Keratinocyte (primary cell): Measurements from ENCODE around the gene PADI6. TPM values are rescaled to one million over a fixed set of nuclear protein-coding genes. Genes with fewer than 3 reads are reported as not detected.
A peak's percentile ranks its signal among the peaks of the same experiment; 100 is the strongest.
"Not testable (repeated sequence)": the region's sequence is repeated elsewhere in the genome, so short reads cannot be mapped to it uniquely, and the experiment has no call there.

ENCODE experiments used
- DNase-seq: peaks from one replicate; pipeline ENCODE4 v3.0.0-alpha.2; 2011; ENCODE audit warnings: low read depth, missing footprints, low spot score
- FAIRE-seq: peaks from 2 replicates; lab custom pipeline; 2011; peaks lifted over from hg19 to GRCh38; lab: Jason Lieb, UNC
- H2AFZ ChIP-seq: 2 replicates; pipeline ENCODE4 v1.6.0; 2012; ENCODE audit warnings: low read length, control low read depth, inconsistent platforms; ENCODE audit not compliant: control insufficient read depth
- H3K27ac ChIP-seq: 2 replicates; pipeline ENCODE4 v1.5.1; 2011; ENCODE audit warnings: low read length; ENCODE audit not compliant: control insufficient read depth, insufficient read depth
- H3K27me3 ChIP-seq: 3 replicates; pipeline ENCODE4 v1.6.0; 2011; ENCODE audit warnings: low read length; ENCODE audit not compliant: control insufficient read depth, insufficient read depth; ENCODE audit errors: extremely low read depth
- H3K36me3 ChIP-seq, 2 experiments: 2 replicates in 1 of 2; 3 replicates in 1 of 2; pipeline ENCODE4 v1.5.1; 2011; ENCODE audit warnings: low read length in 2 of 2, mild to moderate bottlenecking in 1 of 2; ENCODE audit not compliant: control insufficient read depth in 2 of 2, insufficient read depth in 2 of 2; ENCODE audit errors: extremely low read depth in 1 of 2
- H3K4me1 ChIP-seq: 3 replicates; pipeline ENCODE4 v1.5.1; 2011; ENCODE audit warnings: low read length; ENCODE audit not compliant: control insufficient read depth, insufficient read depth; ENCODE audit errors: extremely low read depth
- H3K4me2 ChIP-seq: 3 replicates; pipeline ENCODE4 v1.6.0; 2011; ENCODE audit warnings: low read depth, low read length; ENCODE audit not compliant: control insufficient read depth, insufficient read depth; ENCODE audit errors: extremely low read depth
- H3K4me3 ChIP-seq, 3 experiments: fragments of 200-600 bp in 1 of 3; sonication (generic) in 1 of 3; 2 replicates in 2 of 3; 3 replicates in 1 of 3; pipeline ENCODE4 v1.5.1; 2011 to 2016; ENCODE audit warnings: low read length in 3 of 3, mild to moderate bottlenecking in 3 of 3, control low read depth in 2 of 3, inconsistent platforms in 1 of 3, low read depth in 1 of 3, mixed read lengths in 1 of 3, mixed run types in 1 of 3, moderate library complexity in 1 of 3; ENCODE audit not compliant: control insufficient read depth in 2 of 3, insufficient read depth in 2 of 3; ENCODE audit errors: extremely low read depth in 1 of 3
- H3K79me2 ChIP-seq: 2 replicates; pipeline ENCODE4 v1.6.0; 2012; ENCODE audit warnings: low read length; ENCODE audit not compliant: control insufficient read depth, insufficient read depth
- H3K9ac ChIP-seq: 3 replicates; pipeline ENCODE4 v1.6.0; 2011; ENCODE audit warnings: low read length; ENCODE audit not compliant: control insufficient read depth, insufficient read depth; ENCODE audit errors: extremely low read depth
- H3K9me1 ChIP-seq: 3 replicates; pipeline ENCODE4 v1.6.0; 2011; ENCODE audit warnings: low read length; ENCODE audit not compliant: control insufficient read depth, insufficient read depth; ENCODE audit errors: extremely low read depth
- H3K9me3 ChIP-seq: 2 replicates; pipeline ENCODE4 v1.5.1; 2012; ENCODE audit warnings: low read depth, low read length; ENCODE audit not compliant: control insufficient read depth
- H4K20me1 ChIP-seq: 3 replicates; pipeline ENCODE4 v1.6.0; 2011; ENCODE audit warnings: low read length; ENCODE audit not compliant: control insufficient read depth, insufficient read depth; ENCODE audit errors: extremely low read depth
- EZH2 ChIP-seq: IDR thresholded peaks from one replicate; pipeline ENCODE4 v1.6.1; 2012; ENCODE audit warnings: inconsistent platforms, mild to moderate bottlenecking, low read length, moderate library complexity
- dilution Hi-C: fragments of 300-500 bp; cut with MboI; formaldehyde crosslinking; loops from one replicate; pipeline ENCODE4 v1.7.0; 2020; ENCODE audit warnings: low sequenced_read_pairs; ENCODE audit not compliant: extremely low pct_ligation_motif_present
- polyA plus RNA-seq, 5 experiments: library from polyadenylated mRNA; depleted of rRNA in 3 of 5; stranded (reverse) in 3 of 5; stranded (forward) in 1 of 5; unstranded in 1 of 5; fragments of >200 nt; gene quantifications; 1 replicate in 1 of 5; 2 replicates in 3 of 5; 3 replicates in 1 of 5; pipeline versions ENCODE4 v1.2.1 to v1.2.3, GENCODE V29; 2011 to 2012; ENCODE audit warnings: missing spikeins in 2 of 5, low read depth in 1 of 5, low replicate concordance in 1 of 5
- TF ChIP-seq, protein P1 (sequence below), 3 experiments: IDR thresholded peaks in 1 of 3; conservative IDR thresholded peaks in 1 of 3; optimal IDR thresholded peaks in 1 of 3; 2 replicates in 2 of 3; 3 replicates in 1 of 3; pipeline versions ENCODE3 to v1.5.1; 2011; ENCODE audit warnings: low read length in 3 of 3, mild to moderate bottlenecking in 3 of 3, moderate library complexity in 2 of 3, control low read depth in 1 of 3, inconsistent platforms in 1 of 3; ENCODE audit not compliant: insufficient read depth in 2 of 3; ENCODE audit errors: extremely low read depth in 1 of 3

Gene PADI6
- polyA plus RNA-seq, 1 donor (not counting 4 experiments of a cell fraction or from before 2014, with no cell fraction given): not detected

DNA sequence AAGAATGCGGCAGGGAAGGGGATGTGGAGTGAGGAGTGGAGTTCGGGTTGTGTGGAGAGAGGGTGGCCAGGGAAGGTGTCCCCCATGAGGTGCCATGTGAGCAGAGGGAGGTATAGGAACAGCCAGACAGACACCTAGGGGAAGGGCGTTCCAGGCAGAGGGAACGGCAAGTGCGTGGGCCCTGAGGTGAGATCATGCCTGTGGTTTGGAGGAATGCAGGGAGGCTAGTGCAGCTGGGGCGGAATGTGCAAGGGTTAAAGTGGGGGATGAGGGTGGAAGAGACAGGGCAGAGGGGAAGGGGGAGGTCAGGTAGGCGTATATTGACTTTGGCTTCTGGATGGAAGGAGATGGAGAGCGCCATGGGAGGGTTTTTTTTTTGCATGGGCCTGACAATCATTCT lies 31.6 kb upstream of the PADI6 start:
- TF ChIP-seq EZH2: no peak
- TF ChIP-seq, protein P1, sequence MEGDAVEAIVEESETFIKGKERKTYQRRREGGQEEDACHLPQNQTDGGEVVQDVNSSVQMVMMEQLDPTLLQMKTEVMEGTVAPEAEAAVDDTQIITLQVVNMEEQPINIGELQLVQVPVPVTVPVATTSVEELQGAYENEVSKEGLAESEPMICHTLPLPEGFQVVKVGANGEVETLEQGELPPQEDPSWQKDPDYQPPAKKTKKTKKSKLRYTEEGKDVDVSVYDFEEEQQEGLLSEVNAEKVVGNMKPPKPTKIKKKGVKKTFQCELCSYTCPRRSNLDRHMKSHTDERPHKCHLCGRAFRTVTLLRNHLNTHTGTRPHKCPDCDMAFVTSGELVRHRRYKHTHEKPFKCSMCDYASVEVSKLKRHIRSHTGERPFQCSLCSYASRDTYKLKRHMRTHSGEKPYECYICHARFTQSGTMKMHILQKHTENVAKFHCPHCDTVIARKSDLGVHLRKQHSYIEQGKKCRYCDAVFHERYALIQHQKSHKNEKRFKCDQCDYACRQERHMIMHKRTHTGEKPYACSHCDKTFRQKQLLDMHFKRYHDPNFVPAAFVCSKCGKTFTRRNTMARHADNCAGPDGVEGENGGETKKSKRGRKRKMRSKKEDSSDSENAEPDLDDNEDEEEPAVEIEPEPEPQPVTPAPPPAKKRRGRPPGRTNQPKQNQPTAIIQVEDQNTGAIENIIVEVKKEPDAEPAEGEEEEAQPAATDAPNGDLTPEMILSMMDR (optimal IDR thresholded peaks at IDR 0.05 in 1 of 3, IDR thresholded peaks at IDR 0.05 in 1 of 3, conservative IDR thresholded peaks at IDR 0.05 in 1 of 3; ENCODE audit: extremely low read depth in 1 of 3, insufficient read depth in 2 of 3, low read length in 3 of 3): no peak
- no peak overlapping the region for H3K4me2 ChIP-seq
- H3K9me3 ChIP-seq: no peaks in the 10 kb centered on the region
- H3K27me3 ChIP-seq: no peaks in the 10 kb centered on the region
- H3K4me3 ChIP-seq: no peak overlapping the region
- no peak overlapping the region for H3K9ac ChIP-seq
- H3K27ac ChIP-seq: no peak overlapping the region
- no peaks in the 10 kb centered on the region for H3K9me1 ChIP-seq
- no peaks in the 10 kb centered on the region for H4K20me1 ChIP-seq
- no peaks in the 10 kb centered on the region for H3K79me2 ChIP-seq
- dilution Hi-C loops: no loop called here
- H2AFZ ChIP-seq: no peak overlapping the region
- DNase-seq (no peak), FAIRE-seq (peak; percentile 58)
- H3K36me3 ChIP-seq: no peaks in the 10 kb centered on the region
- peaks cover 11% of the 10 kb centered on the region for H3K4me1 ChIP-seq

DNA sequence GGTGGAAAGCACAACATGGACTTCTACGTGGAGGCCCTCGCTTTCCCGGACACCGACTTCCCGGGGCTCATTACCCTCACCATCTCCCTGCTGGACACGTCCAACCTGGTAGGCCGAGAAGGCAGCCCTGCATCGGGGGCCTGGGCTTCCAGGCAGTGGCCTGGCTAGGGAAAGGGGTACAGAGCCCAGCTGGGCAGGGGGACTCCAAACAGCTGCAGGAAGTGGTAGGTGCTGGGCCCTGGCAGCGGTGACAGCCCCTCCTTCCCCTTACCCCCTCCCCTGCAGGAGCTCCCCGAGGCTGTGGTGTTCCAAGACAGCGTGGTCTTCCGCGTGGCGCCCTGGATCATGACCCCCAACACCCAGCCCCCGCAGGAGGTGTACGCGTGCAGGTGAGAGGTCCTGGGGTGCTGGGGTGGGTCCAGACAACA lies 30.0 kb upstream of the PADI6 start:
- no peak overlapping the region for H3K27ac ChIP-seq
- H3K9ac ChIP-seq: no peak overlapping the region
- FAIRE-seq: no peak

GRCh38 chr1:17345506-17345905 lies 26.5 kb upstream of the PADI6 start:
- H3K4me2 ChIP-seq, H2AFZ ChIP-seq, H3K27me3 ChIP-seq, FAIRE-seq, H3K9me1 ChIP-seq, H3K9ac ChIP-seq, H3K36me3 ChIP-seq, H3K9me3 ChIP-seq, DNase-seq, H3K4me3 ChIP-seq, H4K20me1 ChIP-seq, H3K27ac ChIP-seq, H3K79me2 ChIP-seq, dilution Hi-C loops: not testable (repeated sequence)
- peaks cover 14% of the 10 kb centered on the region for H3K4me1 ChIP-seq

More for the DNA sequence above, 30.0 kb upstream of the PADI6 start:
- Histone ChIP-seq H4K20me1 (no peaks in the 10 kb centered on the region), H2AFZ (no peak overlapping the region), H3K4me2 (no peak overlapping the region), H3K9me1 (no peaks in the 10 kb centered on the region), H3K36me3 (no peaks in the 10 kb centered on the region), H3K27me3 (no peaks in the 10 kb centered on the region), H3K4me1 (peaks cover 7% of the 10 kb centered on the region), H3K79me2 (no peaks in the 10 kb centered on the region), H3K4me3 (no peak overlapping the region), H3K9me3 (no peaks in the 10 kb centered on the region)
- no peak for DNase-seq
- dilution Hi-C loops: no loop called here
- TF ChIP-seq, protein P1 (optimal IDR thresholded peaks at IDR 0.05 in 1 of 3, IDR thresholded peaks at IDR 0.05 in 1 of 3, conservative IDR thresholded peaks at IDR 0.05 in 1 of 3; ENCODE audit: extremely low read depth in 1 of 3, insufficient read depth in 2 of 3, low read length in 3 of 3): no peak
